Measurements from ENCODE around the gene CSNK2A1. TPM values are rescaled to one million over a fixed set of nuclear protein-coding genes. Genes with fewer than 3 reads are reported as not detected.

CSNK2A1 gene
- total RNA-seq, 1 experiment from 2014 or later: 229 TPM

- H2BK12ac ChIP-seq (ENCODE audit: insufficient read length, low read depth, low read length): no peak overlapping the region
- Mint-ChIP-seq H3K4me3 (peak overlapping the region in 1 of 2 experiments; percentile 18; a peak in 1 of 5 replicates), H3K27ac (peak overlapping the region in 1 of 3 experiments; percentile 72; a peak in 2 of 7 replicates), H3K36me3 (ENCODE audit: insufficient read depth in 1 of 3, low read depth in 3 of 3) (peaks cover 18 to 55% (median 53%) of the 10 kb centered on the region in 3 experiments; a peak in 6 of 7 replicates), H3K9me3 (no peaks in the 10 kb centered on the region), H3K27me3 (ENCODE audit: low read depth) (peaks cover 36% of the 10 kb centered on the region), H3K4me1 (peaks cover 26 to 30% of the 10 kb centered on the region in 2 experiments)
- H2BK5ac ChIP-seq (ENCODE audit: insufficient read length, low read length): no peak overlapping the region
- H3K79me2 ChIP-seq (ENCODE audit: insufficient read depth, low read length): no peaks in the 10 kb centered on the region
- no peaks in the 10 kb centered on the region for H4K20me1 ChIP-seq (ENCODE audit: control insufficient read depth, insufficient read depth, insufficient read length)
- no peak overlapping the region for H3K27ac ChIP-seq (ENCODE audit: insufficient read length, low read depth, low read length)
- TF ChIP-seq CTCF (conservative IDR thresholded peaks at IDR 0.05): no peak
- H4K5ac ChIP-seq (ENCODE audit: insufficient read length, low read depth, low read length): no peak overlapping the region
- no peak overlapping the region for H2AK5ac ChIP-seq (ENCODE audit: insufficient read length, low read length)
- H3K4ac ChIP-seq (ENCODE audit: low read depth, low read length): no peak overlapping the region
- no peak overlapping the region for H3T11ph ChIP-seq (ENCODE audit: low read length)
- peaks cover 5% of the 10 kb centered on the region; the same call in 1 of the 2 replicates for H3K27me3 ChIP-seq (ENCODE audit: insufficient read depth, low read length)
- DNase-seq: no peak
- H4K91ac ChIP-seq (ENCODE audit: insufficient read length, low read depth, low read length): no peak overlapping the region
- H3K23ac ChIP-seq (ENCODE audit: insufficient read length, low read depth, low read length): no peak overlapping the region
- no peak overlapping the region for H3K4me2 ChIP-seq (ENCODE audit: insufficient read depth, insufficient read length, low read length)
- no peaks in the 10 kb centered on the region for H3K79me1 ChIP-seq (ENCODE audit: insufficient read depth, low read depth, low read length, poor library complexity, severe bottlenecking)
- H2BK15ac ChIP-seq (ENCODE audit: low read depth, low read length): no peak overlapping the region
- peaks cover 3% of the 10 kb centered on the region; the same call in 1 of the 2 replicates for H3K4me1 ChIP-seq (ENCODE audit: insufficient read depth, low read length)
- H3K9ac ChIP-seq (ENCODE audit: extremely low read depth, insufficient read length, low read length): no peak overlapping the region
- H2BK120ac ChIP-seq (ENCODE audit: low read depth, low read length, poor library complexity, severe bottlenecking): no peak overlapping the region
- H2BK20ac ChIP-seq (ENCODE audit: low read depth, low read length, poor library complexity, severe bottlenecking): no peak overlapping the region
- no peak overlapping the region for H2AFZ ChIP-seq (ENCODE audit: low read length)
- no peak overlapping the region for H3K56ac ChIP-seq (ENCODE audit: insufficient read length, low read depth, low read length)
- no peaks in the 10 kb centered on the region for H3K9me3 ChIP-seq (ENCODE audit: control insufficient read depth, low read depth, low read length)
- no CpG with 5 or more reads among the region's 12 CpGs for WGBS (ENCODE audit: extremely low coverage, insufficient read length, low lambda C conversion rate)
- H3K23me2 ChIP-seq (ENCODE audit: insufficient read length, low read depth, low read length, poor library complexity, severe bottlenecking): no peaks in the 10 kb centered on the region
- no peak overlapping the region for H3K14ac ChIP-seq (ENCODE audit: insufficient read depth, low read length)
- H3K18ac ChIP-seq (ENCODE audit: insufficient read length, low read depth, low read length): no peak overlapping the region
- H4K8ac ChIP-seq (replicated peaks; ENCODE audit: insufficient read length, low read depth, low read length): no peak overlapping the region
Measured at GRCh38 chr20:433300-433975, 110.2 kb downstream of the CSNK2A1 start.
